ENCODE results near the gene ASB4.
"Not testable (repeated sequence)": the region's sequence is repeated elsewhere in the genome, so short reads cannot be mapped to it uniquely, and the experiment has no call there.

ASB4 gene

DNA sequence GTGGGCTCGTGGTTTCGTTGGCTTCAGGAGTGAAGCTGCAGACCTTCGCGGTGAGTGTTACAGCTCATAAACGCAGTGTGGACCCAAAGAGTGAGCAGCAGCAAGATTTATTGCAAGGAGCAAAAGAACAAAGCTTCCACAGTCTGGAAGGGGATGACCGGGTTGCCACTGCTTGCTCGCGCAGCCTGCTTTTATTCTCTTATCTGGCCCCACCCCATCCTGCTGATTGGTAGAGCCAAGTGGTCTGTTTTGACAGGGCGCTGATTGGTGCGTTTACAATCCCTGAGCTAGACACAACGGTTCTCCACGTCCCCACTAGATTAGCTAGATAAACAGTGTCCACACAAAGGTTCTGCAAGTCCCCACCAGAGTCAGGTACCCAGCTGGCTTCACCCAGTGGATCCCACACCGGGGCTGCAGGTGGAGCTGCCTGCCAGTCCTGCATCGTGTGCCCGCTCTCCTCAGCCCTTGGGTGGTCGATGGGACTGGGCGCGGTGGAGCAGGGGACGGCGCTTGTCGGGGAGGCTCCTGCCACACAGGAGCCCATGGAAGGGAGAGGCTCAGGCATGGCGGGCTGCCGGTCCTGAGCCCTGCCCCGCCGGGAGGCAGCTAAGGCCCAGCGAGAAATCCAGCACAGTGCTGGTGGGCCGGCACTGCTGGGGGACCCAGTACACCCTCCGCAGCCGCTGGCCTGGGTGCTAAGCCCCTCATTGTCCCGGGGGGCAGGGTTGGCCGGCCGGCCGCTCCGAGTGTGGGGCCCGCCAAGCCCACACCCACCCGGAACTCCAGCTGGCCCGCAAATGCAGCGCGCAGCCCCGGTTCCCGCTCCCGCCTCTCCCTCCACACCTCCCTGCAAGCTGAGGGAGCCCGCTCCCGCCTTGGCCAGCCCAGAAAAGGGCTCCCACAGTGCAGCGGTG lies 66.5 kb downstream of the ASB4 start:
- not testable (repeated sequence) for DNase-seq (ENCODE audit: low spot score)

DNA sequence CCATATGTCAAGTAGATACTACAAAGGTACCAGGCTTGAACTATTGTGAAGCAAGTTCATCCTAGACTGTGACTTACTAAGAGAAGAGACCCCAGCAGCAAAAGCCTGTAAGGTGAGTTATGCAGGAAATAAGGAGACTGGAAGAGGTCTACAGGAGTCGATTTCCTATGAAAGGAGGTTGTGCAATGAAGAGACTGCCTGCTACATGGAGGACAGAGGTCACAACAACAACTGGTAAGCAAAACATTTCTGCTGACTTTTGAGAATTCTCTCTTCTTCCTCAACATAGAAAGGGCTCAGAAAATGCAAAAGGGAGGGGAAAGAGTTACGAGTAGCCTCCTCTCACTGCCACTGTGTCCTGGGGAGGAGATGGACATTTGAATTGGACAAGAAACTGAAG lies 68.2 kb downstream of the ASB4 start:
- DNase-seq (ENCODE audit: low spot score), result no peak

DNA sequence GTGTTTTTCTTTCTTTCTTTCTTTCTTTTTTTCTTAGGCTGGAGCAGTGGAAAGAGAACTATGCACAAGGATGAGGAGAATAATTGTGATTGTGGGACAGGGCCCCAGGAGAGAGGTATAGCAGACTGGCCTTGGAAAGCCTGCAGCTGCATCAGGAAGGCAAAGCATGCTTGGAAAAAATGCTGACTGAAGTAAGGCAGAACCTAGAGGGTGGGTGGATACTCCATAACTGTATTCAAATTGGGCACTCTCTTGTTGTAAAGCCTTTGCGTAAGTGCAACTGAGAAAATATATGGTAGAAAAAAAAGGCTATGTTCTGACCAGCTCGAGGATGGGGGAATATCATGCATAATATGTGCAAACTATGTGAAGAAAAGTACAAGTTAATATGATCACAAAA lies 71.0 kb downstream of the ASB4 start:
- no peak for DNase-seq (ENCODE audit: low spot score)

DNA sequence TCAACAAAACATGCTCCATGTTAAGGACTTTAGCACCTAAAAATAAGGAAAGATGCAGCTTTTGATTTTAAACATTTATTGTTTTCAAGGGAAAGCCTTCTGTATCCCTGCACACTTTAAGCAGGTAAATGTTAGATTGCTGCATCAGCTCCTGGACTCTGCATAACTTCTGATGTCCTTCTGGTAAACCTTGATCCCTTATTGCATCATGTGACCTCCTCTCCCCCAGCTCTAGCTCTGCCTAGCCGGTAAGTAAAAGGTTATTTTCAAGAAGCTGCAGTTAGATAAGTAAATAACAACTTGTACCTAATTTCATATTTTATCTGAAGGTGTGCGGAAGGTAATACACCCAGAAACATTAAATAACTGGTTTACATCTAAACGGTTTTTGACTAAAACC lies 73.1 kb downstream of the ASB4 start:
- no peak for DNase-seq (ENCODE audit: low spot score)

DNA sequence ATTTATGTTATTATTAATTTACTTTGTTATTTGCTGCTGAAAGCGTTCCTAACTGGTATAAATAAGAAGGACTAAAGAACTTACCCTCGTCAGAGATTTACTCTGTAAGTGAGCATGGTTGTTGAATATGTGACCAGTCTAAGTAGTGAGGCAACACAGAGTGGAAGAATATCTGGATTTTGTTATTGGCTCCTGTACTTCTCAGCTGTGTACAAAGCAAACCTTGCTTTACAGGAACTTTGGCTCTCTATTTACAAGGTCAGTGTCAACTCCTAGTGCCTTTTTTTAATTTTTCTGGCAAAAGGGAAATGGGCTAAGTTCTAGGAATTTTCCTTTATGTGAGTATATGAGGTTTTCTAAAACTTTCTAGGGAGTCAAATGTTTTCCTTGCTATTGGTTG lies 74.9 kb downstream of the ASB4 start:
- no peak for DNase-seq (ENCODE audit: low spot score)

DNA sequence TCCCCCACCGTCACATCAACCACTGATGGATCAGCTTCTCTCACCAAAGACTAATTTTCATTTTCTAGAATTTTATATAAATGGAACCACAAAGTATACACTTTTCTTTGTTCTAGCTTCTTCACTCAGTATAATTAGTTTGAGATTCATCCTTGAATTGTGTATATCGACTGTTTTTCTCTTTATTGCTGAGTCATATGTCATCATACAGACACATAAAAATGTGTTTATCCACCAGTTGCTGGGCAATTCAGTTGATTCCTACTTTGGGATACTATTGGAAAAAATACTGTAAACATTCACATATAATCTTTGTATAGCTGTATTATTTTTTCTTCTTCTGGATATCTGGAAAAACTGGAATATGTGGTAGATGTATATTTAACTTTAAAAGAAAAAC lies 84.0 kb downstream of the ASB4 start:
- no peak for DNase-seq (ENCODE audit: low spot score)

DNA sequence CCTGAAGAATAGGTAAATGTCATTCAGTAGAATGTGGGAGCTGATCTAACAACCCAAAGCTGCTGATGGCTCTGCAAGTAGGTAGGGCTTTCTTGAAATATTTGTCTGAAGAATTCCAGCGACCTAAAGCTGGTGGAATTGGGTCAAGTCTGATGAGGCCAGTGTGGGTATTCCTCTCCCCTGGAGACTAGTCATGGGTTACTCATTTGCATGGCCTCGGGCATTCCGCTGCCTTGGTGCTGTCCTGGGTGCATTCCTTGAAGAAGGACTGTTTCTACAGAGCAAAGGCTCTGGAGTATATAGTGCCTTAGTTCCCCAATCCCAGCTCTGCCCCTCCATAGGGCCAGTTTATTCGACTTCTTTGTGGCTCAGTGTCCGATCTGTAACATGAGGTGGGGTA lies 91.4 kb downstream of the ASB4 start:
- DNase-seq (ENCODE audit: low spot score), result no peak

DNA sequence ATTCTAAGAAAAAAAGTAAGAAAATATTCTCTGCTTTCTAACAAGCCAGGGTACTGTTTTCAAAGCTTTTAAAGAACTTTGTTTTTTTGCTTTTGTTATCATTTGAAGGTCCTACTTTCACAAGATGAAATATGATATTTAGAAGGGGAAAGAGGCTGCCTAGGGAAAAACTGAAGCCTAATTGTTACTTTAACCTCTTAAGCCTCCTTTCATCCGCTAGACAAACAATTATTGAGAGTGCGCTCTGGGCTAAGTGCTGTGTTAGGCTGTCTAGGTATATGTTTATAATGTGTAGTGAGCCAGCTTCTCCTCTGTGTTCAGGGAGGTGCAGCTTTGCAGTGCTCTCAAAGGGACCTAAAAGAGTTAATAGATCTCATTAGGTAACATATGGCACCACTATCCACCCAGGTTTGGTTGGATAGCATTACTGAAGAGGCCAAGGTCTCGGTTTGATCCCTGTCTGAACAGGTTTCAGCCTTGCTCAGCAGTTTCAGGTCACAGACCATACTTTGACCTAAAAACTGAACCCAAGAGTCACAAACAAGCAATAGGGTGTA lies 92.6 kb downstream of the ASB4 start:
- no peak for DNase-seq (ENCODE audit: low spot score)

DNA sequence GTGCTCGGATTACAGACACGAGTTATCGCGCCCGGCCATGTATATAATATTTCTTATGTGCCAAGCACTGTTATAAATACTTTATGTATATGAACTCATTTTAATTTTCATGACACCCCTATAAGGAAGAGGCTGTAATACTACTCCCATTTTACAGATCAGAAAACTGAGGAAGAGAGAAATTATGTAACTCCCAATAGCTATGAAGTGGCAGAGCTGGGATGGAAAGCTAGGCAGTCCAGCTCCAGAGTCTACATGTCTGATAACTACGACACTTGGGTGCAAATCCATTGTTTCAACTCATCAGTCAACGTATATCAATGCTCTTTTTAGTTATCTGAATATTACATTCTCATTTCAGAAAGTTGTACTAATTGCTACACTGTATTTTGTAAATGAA lies 93.6 kb downstream of the ASB4 start:
- DNase-seq (ENCODE audit: low spot score), result no peak

DNA sequence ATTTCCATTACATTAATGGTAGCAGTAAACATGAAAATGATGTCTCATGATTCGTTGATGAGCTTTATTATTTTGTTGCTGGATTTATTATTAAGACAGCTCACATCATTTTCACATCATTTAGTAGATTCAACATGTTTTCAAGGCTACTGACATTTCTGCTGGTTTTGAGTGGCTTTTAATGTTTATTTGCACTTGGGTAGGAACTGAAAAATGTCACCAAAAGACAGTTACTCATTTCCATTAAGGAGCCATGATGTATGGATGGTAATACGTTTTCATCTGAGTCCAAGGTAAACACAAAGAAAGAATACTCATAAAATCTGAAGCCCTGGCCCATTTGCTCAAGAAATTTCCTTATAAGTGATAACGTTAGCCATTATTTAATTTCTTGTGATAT lies 95.7 kb downstream of the ASB4 start:
- no peak for DNase-seq (ENCODE audit: low spot score)

DNA sequence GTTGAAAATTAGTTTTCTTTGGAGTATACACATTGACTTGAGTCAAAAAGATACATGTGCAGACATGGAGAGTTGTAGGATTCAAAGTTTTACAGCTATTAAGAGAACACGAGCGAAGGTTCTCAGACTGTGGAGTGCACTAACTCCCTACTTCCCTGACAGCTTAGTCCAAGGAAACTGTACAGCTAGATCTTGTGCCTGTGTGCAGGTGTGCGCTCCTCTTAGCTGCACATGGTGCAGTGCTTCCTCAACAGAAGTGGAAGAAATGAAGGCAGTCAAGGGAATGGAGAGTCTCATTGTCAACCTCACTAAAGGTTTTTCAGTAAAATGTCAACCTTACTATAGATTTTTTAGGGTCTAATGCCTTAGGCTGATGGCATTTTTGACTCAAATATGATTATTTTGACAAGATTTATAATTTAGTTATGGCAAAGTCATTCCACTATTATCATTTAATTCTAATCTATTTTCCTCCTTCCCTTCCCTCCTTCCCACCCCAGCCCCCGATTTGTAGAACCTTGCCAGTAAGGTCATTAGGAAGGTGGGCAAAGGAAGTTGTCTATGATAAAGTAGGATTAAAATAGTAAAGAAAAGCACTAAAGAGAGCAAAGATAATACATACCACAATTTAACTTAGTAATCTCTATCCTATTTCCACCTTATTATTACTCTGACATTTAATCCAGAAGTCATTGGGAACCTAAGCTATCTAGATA lies 97.0 kb downstream of the ASB4 start:
- DNase-seq (ENCODE audit: low spot score), result no peak

DNA sequence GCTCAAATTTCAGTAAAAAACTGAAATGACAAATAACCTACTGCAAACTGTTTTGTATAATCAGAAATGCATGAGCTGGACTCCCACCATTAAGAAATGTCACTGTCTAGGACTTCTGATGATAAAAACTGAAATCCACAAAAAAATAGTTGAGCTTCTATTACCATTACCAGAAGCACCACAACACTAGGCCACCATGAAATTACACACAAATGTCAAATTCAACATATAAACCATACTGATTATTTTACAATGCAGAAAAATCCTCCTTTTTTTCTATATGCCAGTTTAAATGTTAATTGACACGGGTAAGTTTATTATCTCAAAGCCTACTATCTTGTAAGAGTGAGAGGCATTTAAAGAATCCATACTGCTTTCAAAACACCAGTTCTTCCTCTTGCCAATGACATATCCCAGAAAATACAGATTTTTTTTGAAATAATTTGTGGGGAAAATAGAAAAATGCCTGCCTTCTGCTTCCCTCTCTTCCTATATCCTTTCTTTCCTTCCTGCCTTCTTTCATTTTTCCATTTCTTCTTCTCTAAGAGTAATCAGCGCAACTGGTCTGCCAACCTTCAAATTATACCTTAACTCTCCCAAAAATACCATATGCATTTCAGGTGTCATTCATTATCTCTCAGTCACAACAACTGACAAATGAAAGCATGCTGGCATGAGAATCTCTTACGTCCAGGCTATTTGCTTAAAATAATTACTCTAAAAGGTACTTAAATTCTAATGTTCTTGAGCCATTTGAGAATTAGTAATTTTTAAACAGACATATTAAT lies 98.3 kb downstream of the ASB4 start:
- DNase-seq (ENCODE audit: low spot score), result no peak

DNA sequence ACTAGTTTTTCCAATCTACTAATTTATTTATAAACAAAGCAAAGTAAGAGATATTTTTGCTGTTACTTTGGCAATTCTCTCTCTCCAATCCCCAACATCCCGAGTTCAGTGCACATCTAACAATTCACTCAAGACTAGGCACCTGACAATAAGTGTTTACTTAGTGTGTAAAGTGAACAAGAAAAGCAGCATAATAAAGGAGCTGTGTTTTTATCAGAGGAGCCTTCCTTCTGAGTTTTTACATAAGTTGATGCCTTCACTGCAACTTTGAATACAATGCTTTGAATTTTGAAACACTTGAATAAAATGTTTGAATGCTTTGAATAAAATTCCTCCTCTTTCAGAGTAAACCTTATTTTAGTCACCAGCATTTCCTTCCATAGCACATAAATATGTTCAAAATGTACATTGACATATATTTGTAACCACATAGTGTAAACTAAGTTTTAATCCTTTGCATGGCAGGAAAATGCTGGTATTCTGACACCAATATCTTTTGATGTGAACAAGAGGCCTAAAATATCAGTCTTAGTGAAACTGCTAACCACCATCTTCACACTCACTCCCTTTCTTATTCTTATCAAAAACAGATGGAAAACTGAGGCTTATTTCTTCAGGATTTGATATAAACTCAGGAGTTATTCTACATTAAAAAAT lies 99.2 kb downstream of the ASB4 start:
- DNase-seq (ENCODE audit: low spot score), result no peak

DNA sequence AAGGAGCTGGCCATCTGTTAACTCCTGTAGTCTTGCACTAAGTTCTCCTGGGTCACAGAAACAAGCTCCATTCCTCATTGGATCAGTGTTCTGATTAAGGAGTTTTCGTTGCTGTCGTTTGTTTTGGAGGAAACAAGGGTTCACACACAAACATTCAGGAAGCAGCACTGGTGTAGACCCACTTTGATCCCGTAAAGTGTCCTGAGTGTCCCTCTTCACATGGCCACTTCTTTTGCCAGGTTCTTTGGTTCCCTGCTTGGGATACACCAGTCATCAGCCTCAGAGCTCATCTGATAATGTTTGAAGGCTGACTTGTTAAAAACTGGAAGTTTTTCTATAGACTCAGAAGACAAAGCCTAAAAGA lies 99.7 kb downstream of the ASB4 start:
- no peak for DNase-seq (ENCODE audit: low spot score)

DNA sequence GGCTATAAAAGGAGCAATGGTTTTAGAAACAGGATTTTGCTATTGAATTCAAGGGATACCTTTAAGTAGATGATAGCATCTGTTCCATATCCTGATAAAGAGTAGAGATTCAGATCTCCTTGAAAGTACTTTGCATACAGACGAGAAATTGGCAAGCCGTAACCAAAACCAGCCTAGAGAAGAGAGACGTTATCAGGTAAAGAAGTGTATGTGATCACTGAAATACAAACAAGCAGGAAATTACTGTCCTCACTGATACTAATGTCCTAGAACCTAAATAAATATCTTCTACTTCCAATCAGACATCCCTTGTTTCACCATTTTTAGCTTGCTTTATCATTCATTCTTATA lies 101.2 kb downstream of the ASB4 start:
- no peak for DNase-seq (ENCODE audit: low spot score)

DNA sequence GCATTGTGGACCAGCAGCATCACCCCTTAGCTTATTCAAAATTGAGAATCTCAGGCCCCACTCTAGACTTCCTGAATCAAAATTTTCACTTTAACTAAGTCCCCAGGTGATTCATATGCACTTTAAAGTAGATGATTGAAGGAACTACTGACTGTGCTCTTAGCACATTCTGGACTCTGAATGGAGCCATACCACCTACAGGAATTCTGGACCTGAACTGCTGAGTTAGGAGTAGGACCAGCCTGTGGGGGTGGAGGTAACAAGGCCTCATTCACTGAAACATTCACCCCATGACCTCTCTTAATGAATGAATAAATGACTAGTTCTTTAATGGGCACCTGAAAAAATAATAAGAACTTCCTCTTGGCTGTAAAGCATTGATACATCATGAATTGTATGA lies 103.3 kb downstream of the ASB4 start:
- no peak for DNase-seq (ENCODE audit: low spot score)

DNA sequence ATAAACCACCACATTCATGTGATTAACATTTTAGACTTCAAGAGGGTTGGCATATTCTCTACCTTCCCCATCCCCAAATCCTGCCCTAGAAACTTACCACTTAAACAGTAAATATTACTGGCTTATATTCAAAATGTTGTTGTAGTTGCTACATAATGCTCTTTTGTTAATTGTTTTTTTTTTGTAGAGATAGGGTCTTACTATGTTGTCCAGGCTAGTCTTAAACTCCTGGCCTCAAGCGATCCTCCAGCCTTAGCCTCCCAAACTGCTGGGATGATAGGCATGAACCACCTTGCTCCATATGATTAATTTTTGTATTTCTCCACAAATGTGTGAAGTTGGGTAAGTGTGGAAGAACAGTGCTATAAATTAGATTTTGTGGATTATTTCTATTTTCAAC lies 104.0 kb downstream of the ASB4 start:
- no peak for DNase-seq (ENCODE audit: low spot score)

All from Ammon's horn (tissue), 1 donor.